Ishikawa (cell line): ENCODE measurements around the gene MS4A14.

Source experiments
- CEBPB ChIP-seq: IDR thresholded peaks from 2 replicates; pipeline ENCODE4 v1.6.1; 2012
- CREB1 ChIP-seq: IDR thresholded peaks from 2 replicates; pipeline ENCODE4 v1.6.1; 2012; ENCODE audit warnings: low read depth
- EGR1 ChIP-seq: IDR thresholded peaks from 2 replicates; pipeline ENCODE4 v1.6.1; 2012
- EP300 ChIP-seq: IDR thresholded peaks from 2 replicates; pipeline ENCODE4 v1.6.1; 2012; ENCODE audit warnings: borderline replicate concordance
- FOXM1 ChIP-seq: IDR thresholded peaks from 2 replicates; pipeline ENCODE4 v1.6.1; 2012; ENCODE audit warnings: low read depth, borderline replicate concordance
- NFIC ChIP-seq: IDR thresholded peaks from 2 replicates; pipeline ENCODE4 v1.6.1; 2012
- RAD21 ChIP-seq: IDR thresholded peaks from 2 replicates; pipeline ENCODE4 v1.6.1; 2012; ENCODE audit warnings: low read depth
- TAF1 ChIP-seq: IDR thresholded peaks from 2 replicates; pipeline ENCODE4 v1.6.1; 2012; ENCODE audit warnings: low read depth, mild to moderate bottlenecking
- TCF12 ChIP-seq: IDR thresholded peaks from 2 replicates; pipeline ENCODE4 v1.6.1; 2012; ENCODE audit warnings: low read depth
- TEAD4 ChIP-seq: IDR thresholded peaks from 2 replicates; pipeline ENCODE4 v1.6.1; 2012
- YY1 ChIP-seq: IDR thresholded peaks from 2 replicates; pipeline ENCODE4 v1.6.1; 2012; ENCODE audit warnings: low read depth
- ZBTB7A ChIP-seq: IDR thresholded peaks from 2 replicates; pipeline ENCODE4 v1.6.1; 2012; ENCODE audit warnings: low read depth
- TF ChIP-seq, protein P1 (sequence below): IDR thresholded peaks from 2 replicates; pipeline ENCODE4 v1.6.1; 2012; ENCODE audit warnings: low read depth, mild to moderate bottlenecking
- TF ChIP-seq, protein P2 (sequence below): IDR thresholded peaks from 2 replicates; pipeline ENCODE4 v1.6.1; 2012
- TF ChIP-seq, protein P3 (sequence below): IDR thresholded peaks from 2 replicates; pipeline ENCODE4 v1.6.1; 2012

MS4A14 gene

DNA sequence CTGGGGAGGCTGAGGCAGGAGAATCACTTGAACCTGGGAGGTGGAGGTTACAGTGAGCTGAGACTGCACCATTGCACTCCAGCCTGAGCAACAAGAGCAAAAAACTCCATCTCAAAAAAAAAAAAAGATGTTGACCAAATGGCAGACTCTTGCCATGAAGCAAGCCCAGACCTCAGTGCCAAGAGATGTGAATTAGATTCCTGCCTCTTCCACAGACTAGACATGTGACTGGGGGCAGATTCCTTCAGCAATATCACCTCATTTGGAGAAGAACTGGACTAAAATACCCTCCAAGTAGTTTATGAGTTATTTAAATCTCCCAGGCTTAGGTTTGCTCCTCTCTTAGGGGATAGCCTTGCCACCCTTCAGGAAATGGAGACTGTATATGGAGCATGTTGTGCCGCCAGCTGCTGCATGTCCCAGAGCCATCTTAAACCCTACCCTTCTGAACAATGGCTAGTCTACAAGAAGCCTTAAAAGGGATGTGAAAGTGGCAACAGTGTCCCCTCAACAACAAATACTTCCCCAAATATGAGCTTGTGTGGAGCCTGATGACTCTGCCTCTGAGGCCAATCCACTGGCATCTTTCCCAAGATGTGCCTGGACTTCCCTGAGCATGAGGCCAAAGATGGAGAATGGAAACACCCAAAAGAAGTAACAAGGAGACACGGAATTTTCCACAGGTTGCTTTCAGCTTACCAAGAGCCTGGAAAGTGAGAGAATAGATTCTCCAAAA lies 18.7 kb upstream of the MS4A14 start:
- no peak for TF ChIP-seq NFIC

DNA sequence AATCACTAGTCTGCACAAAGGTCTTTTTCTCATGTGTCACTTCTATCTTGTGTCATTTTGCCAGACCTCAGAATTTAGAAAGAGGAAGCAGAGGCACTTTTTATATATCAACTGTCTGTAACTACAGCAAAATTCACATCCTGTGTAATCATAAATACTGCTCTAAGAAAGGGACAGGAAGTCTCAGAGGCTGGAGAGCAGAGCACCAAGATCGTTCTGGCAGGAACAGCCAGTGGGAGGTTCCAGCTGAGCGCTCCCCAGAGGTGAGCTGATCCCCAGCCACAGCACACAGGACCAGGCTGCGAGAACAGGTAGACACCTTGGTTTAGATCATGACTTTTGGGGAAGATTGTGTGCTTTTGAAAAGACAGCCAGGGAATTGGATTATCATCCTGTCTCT lies 17.9 kb upstream of the MS4A14 start, which contains the start of gene MS4A7:
Gene MS4A7 (plus strand): TSS at position 179 of the 400 bp plus-strand sequence. CDS start 4,610 bp downstream, outside the sequence.
- TF ChIP-seq NFIC (no peak), ZBTB7A (no peak), RAD21 (no peak), EGR1 (no peak), TAF1 (no peak), TEAD4 (no peak), CEBPB (no peak), FOXM1 (no peak), YY1 (no peak)
- TF ChIP-seq, protein P1, sequence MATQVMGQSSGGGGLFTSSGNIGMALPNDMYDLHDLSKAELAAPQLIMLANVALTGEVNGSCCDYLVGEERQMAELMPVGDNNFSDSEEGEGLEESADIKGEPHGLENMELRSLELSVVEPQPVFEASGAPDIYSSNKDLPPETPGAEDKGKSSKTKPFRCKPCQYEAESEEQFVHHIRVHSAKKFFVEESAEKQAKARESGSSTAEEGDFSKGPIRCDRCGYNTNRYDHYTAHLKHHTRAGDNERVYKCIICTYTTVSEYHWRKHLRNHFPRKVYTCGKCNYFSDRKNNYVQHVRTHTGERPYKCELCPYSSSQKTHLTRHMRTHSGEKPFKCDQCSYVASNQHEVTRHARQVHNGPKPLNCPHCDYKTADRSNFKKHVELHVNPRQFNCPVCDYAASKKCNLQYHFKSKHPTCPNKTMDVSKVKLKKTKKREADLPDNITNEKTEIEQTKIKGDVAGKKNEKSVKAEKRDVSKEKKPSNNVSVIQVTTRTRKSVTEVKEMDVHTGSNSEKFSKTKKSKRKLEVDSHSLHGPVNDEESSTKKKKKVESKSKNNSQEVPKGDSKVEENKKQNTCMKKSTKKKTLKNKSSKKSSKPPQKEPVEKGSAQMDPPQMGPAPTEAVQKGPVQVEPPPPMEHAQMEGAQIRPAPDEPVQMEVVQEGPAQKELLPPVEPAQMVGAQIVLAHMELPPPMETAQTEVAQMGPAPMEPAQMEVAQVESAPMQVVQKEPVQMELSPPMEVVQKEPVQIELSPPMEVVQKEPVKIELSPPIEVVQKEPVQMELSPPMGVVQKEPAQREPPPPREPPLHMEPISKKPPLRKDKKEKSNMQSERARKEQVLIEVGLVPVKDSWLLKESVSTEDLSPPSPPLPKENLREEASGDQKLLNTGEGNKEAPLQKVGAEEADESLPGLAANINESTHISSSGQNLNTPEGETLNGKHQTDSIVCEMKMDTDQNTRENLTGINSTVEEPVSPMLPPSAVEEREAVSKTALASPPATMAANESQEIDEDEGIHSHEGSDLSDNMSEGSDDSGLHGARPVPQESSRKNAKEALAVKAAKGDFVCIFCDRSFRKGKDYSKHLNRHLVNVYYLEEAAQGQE: no peak
- TF ChIP-seq, protein P2, sequence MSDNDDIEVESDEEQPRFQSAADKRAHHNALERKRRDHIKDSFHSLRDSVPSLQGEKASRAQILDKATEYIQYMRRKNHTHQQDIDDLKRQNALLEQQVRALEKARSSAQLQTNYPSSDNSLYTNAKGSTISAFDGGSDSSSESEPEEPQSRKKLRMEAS: no peak
- TF ChIP-seq, protein P3, sequence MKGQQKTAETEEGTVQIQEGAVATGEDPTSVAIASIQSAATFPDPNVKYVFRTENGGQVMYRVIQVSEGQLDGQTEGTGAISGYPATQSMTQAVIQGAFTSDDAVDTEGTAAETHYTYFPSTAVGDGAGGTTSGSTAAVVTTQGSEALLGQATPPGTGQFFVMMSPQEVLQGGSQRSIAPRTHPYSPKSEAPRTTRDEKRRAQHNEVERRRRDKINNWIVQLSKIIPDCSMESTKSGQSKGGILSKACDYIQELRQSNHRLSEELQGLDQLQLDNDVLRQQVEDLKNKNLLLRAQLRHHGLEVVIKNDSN: no peak

DNA sequence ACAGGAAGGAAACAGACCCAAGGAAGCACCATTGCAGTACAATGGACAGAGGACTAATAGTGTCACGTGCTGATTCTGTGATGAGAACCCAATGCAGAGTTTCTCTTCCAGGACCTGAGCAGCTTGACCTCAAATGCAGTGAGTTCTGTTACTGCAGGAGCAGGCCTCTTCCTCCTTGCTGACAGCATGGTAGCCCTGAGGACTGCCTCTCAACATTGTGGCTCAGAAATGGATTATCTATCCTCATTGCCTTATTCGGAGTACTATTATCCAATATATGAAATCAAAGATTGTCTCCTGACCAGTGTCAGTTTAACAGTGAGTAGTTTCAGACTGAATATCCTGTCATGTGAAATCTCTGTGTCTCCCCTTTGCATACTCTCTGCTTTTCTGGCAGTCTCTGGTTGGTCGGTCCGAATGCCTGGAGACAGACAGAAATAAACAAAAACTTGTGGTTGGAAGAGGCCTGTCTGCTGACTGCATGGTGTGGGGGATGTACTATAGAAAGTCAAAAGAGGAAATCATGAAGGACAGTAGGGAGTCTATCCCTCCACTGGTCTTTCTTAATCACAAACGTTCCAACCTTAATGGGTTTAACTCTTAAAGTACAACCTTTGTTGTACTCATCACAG lies 6.9 kb upstream of the MS4A14 start:
- TF ChIP-seq, protein P1: peak; percentile 28; the same call in 1 of the 2 replicates
- TF ChIP-seq YY1: no peak

DNA sequence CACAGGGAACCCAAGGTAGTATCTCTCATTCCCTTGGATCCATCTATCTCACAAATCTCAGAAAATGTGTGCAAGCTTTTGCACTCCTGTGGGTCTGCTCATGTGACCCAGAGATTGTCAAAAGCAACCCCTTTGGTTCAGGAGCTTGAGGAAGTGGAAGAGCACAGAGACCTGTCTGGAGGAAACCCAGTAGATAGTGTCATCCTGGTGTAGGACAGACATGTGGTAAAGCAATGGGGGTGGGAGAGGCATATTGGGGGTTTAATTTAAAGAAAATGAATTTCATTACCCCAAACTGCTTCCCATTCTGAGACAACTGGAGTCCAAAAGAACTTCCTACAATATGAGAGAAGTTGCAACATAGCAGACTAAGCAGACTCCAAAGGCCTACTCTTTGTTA lies 5.8 kb upstream of the MS4A14 start:
- TF ChIP-seq EP300 (no peak), FOXM1 (no peak), YY1 (no peak), NFIC (no peak), TCF12 (no peak), CREB1 (no peak), ZBTB7A (no peak), RAD21 (no peak), TAF1 (no peak), TEAD4 (no peak), EGR1 (no peak), CEBPB (no peak)
- TF ChIP-seq, protein P2: no peak

DNA sequence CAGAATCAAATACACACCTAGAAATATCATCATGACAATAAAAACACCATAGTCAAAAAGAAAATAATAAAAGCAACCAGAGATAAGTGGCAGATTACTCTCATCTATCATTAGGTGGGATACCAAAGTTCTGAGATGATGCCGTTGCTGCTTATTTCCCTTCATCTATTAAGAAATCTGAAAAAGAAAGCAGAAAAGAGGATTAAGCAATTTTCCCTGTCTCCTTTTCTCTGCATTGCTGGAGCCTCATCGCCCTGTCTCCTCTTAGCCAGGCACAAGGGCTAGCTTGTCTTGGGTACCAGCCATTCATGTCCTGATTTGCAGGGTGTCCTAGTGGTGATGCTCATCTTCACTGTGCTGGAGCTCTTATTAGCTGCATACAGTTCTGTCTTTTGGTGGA lies 3.9 kb upstream of the MS4A14 start:
- no peak for TF ChIP-seq TCF12
- no peak for TF ChIP-seq RAD21
- no peak for TF ChIP-seq CREB1
- no peak for TF ChIP-seq YY1
- TF ChIP-seq FOXM1: no peak
- TF ChIP-seq EP300: no peak
- TF ChIP-seq CEBPB: no peak
- TF ChIP-seq, protein P1: no peak
- no peak for TF ChIP-seq NFIC
- TF ChIP-seq, protein P2: no peak
- TF ChIP-seq EGR1: no peak
- no peak for TF ChIP-seq ZBTB7A
- TF ChIP-seq, protein P3: no peak
- TF ChIP-seq TAF1: no peak
- TF ChIP-seq TEAD4: no peak
